KMS-11 (cell line): ENCODE data around the gene DEFB124.
A peak's percentile ranks its signal among the peaks of the same experiment; 100 is the strongest.

Experiments
- H2AFZ ChIP-seq: fragments of 200-600 bp; sonication (generic); 2 replicates; pipeline ENCODE4 v1.6.1; 2016; ENCODE audit warnings: antibody characterized with exemption, mixed run types, low read depth
- H3K27ac ChIP-seq: fragments of 200-600 bp; sonication (generic); 2 replicates; pipeline ENCODE4 v1.6.1; 2016; ENCODE audit warnings: mild to moderate bottlenecking, mixed run types
- H3K27me3 ChIP-seq: fragments of 200-600 bp; sonication (generic); 2 replicates; pipeline ENCODE4 v1.6.1; 2017; ENCODE audit warnings: mild to moderate bottlenecking, low read depth, mixed run types, moderate library complexity; ENCODE audit not compliant: insufficient read depth
- H3K36me3 ChIP-seq: fragments of 200-600 bp; sonication (generic); 2 replicates; pipeline ENCODE4 v1.6.1; 2017; ENCODE audit warnings: mild to moderate bottlenecking, mixed run types; ENCODE audit not compliant: insufficient read depth
- H3K4me1 ChIP-seq: fragments of 200-600 bp; sonication (generic); 2 replicates; pipeline ENCODE4 v1.6.1; 2016; ENCODE audit warnings: mild to moderate bottlenecking, low read depth, mixed run types; ENCODE audit not compliant: poor library complexity, severe bottlenecking
- H3K4me2 ChIP-seq: fragments of 200-600 bp; sonication (generic); 2 replicates; pipeline ENCODE4 v1.7.0; 2016; ENCODE audit warnings: mild to moderate bottlenecking, mixed run types
- H3K4me3 ChIP-seq: fragments of 200-600 bp; sonication (generic); IDR thresholded peaks from 2 replicates; pipeline ENCODE4 v1.6.1; 2017; ENCODE audit warnings: low read depth, low read length, mixed read lengths; ENCODE audit not compliant: insufficient read depth
- H3K79me2 ChIP-seq: fragments of 200-600 bp; sonication (generic); 2 replicates; pipeline ENCODE4 v1.6.1; 2016; ENCODE audit warnings: low read depth, mixed run types; ENCODE audit not compliant: insufficient read depth
- H3K9ac ChIP-seq: fragments of 200-600 bp; sonication (generic); 2 replicates; pipeline ENCODE4 v1.6.1; 2016; ENCODE audit warnings: mild to moderate bottlenecking, mixed run types
- H4K20me1 ChIP-seq: fragments of 200-600 bp; sonication (generic); 2 replicates; pipeline ENCODE4 v1.6.1; 2016; ENCODE audit warnings: mild to moderate bottlenecking, mixed run types; ENCODE audit not compliant: insufficient read depth
- TF ChIP-seq, protein P1 (sequence below): fragments of 200-600 bp; sonication (generic); conservative IDR thresholded peaks from 2 replicates; pipeline ENCODE4 v1.6.1; 2017; ENCODE audit warnings: low read depth, mild to moderate bottlenecking, antibody characterized with exemption, low read length, moderate library complexity, mixed read lengths

The DEFB124 gene

GRCh38 chr20:31494131-31494530 lies 19.2 kb upstream of the DEFB124 start:
- Histone ChIP-seq H3K27ac (no peak overlapping the region), H3K27me3 (no peaks in the 10 kb centered on the region), H3K4me3 (no peak overlapping the region), H3K9ac (no peak overlapping the region), H3K4me1 (no peaks in the 10 kb centered on the region), H3K79me2 (no peaks in the 10 kb centered on the region), H3K36me3 (no peaks in the 10 kb centered on the region), H2AFZ (no peak overlapping the region), H3K4me2 (no peak overlapping the region), H4K20me1 (no peaks in the 10 kb centered on the region)
- TF ChIP-seq, protein P1, sequence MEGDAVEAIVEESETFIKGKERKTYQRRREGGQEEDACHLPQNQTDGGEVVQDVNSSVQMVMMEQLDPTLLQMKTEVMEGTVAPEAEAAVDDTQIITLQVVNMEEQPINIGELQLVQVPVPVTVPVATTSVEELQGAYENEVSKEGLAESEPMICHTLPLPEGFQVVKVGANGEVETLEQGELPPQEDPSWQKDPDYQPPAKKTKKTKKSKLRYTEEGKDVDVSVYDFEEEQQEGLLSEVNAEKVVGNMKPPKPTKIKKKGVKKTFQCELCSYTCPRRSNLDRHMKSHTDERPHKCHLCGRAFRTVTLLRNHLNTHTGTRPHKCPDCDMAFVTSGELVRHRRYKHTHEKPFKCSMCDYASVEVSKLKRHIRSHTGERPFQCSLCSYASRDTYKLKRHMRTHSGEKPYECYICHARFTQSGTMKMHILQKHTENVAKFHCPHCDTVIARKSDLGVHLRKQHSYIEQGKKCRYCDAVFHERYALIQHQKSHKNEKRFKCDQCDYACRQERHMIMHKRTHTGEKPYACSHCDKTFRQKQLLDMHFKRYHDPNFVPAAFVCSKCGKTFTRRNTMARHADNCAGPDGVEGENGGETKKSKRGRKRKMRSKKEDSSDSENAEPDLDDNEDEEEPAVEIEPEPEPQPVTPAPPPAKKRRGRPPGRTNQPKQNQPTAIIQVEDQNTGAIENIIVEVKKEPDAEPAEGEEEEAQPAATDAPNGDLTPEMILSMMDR, result peak; percentile 26; the same call in 1 of the 2 replicates

GRCh38 chr20:31490752-31491151 lies 15.8 kb upstream of the DEFB124 start:
- TF ChIP-seq, protein P1, result no peak
- Histone ChIP-seq H3K4me2 (no peak overlapping the region), H3K79me2 (no peaks in the 10 kb centered on the region), H3K27me3 (no peaks in the 10 kb centered on the region), H3K27ac (no peak overlapping the region), H3K4me1 (no peaks in the 10 kb centered on the region), H2AFZ (no peak overlapping the region), H4K20me1 (no peaks in the 10 kb centered on the region), H3K36me3 (no peaks in the 10 kb centered on the region), H3K9ac (no peak overlapping the region), H3K4me3 (no peak overlapping the region)

DNA sequence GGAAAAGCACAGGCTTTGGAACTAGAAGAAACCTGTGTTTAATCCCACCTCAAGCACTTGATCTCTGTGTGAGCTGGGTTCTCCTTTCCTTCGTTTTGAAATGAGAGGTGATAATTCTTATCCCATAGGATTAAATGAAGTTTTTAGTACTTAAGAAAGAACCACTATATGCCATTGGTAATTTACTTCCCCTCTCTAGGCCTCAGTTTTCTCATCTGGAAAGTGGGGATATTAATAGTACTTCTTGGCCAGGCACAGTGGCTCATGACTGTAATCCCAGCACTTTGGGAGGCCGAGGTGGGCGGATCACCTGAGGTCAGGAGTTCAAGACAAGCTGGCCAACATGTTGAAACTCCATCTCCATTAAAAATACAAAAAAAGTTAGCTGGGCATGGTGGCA lies 14.2 kb upstream of the DEFB124 start:
- H3K4me3 ChIP-seq, result no peak overlapping the region
- no peak overlapping the region for H3K9ac ChIP-seq
- TF ChIP-seq, protein P1, result no peak
- H3K4me2 ChIP-seq, result no peak overlapping the region
- no peaks in the 10 kb centered on the region for H3K27me3 ChIP-seq
- H3K79me2 ChIP-seq, result no peaks in the 10 kb centered on the region
- H3K36me3 ChIP-seq, result no peaks in the 10 kb centered on the region
- H3K4me1 ChIP-seq, result no peaks in the 10 kb centered on the region
- no peaks in the 10 kb centered on the region for H4K20me1 ChIP-seq
- no peak overlapping the region for H3K27ac ChIP-seq
- H2AFZ ChIP-seq, result no peak overlapping the region

- Histone ChIP-seq H3K27ac (no peak overlapping the region), H2AFZ (no peak overlapping the region), H3K4me2 (no peak overlapping the region), H3K36me3 (no peaks in the 10 kb centered on the region), H3K4me3 (no peak overlapping the region), H3K4me1 (no peaks in the 10 kb centered on the region), H4K20me1 (no peaks in the 10 kb centered on the region), H3K9ac (no peak overlapping the region), H3K27me3 (no peaks in the 10 kb centered on the region), H3K79me2 (no peaks in the 10 kb centered on the region)
- TF ChIP-seq, protein P1, result no peak
Measured at GRCh38 chr20:31488115-31488514, 13.2 kb upstream of the DEFB124 start.
